Measurements from ENCODE around the gene TAF15.

Gene TAF15

GRCh38 chr17:35865412-35866340 lies 56.4 kb downstream of the TAF15 start:
- Histone ChIP-seq H3K4me1 (ENCODE audit: control insufficient read depth, insufficient read depth, low read length) (peaks cover 12% of the 10 kb centered on the region), H3K9ac (ENCODE audit: low read depth, low read length) (no peak overlapping the region), H3K4me2 (ENCODE audit: low read length) (peak overlapping the region; percentile 40), H3K27me3 (ENCODE audit: control insufficient read depth, insufficient read depth, low read length) (no peaks in the 10 kb centered on the region), H3K4me3 (ENCODE audit: low read length) (no peak overlapping the region), H3K36me3 (ENCODE audit: insufficient read depth, low read length) (no peaks in the 10 kb centered on the region), H3K9me3 (replicated peaks; ENCODE audit: low read length) (no peaks in the 10 kb centered on the region)

GRCh38 chr17:35866341-35866950 lies 57.2 kb downstream of the TAF15 start:
- peak overlapping the region; percentile 40 for H3K4me2 ChIP-seq (ENCODE audit: low read length)
- H3K4me3 ChIP-seq (ENCODE audit: low read length): no peak overlapping the region
- peaks cover 12% of the 10 kb centered on the region for H3K4me1 ChIP-seq (ENCODE audit: control insufficient read depth, insufficient read depth, low read length)
- H3K9ac ChIP-seq (ENCODE audit: low read depth, low read length): no peak overlapping the region
- H3K9me3 ChIP-seq (replicated peaks; ENCODE audit: low read length): no peaks in the 10 kb centered on the region
- no peaks in the 10 kb centered on the region for H3K36me3 ChIP-seq (ENCODE audit: insufficient read depth, low read length)
- H3K27me3 ChIP-seq (ENCODE audit: control insufficient read depth, insufficient read depth, low read length): no peaks in the 10 kb centered on the region

GRCh38 chr17:35867574-35867973 lies 58.3 kb downstream of the TAF15 start:
- Histone ChIP-seq H3K4me2 (ENCODE audit: low read length) (no peak overlapping the region), H3K4me3 (ENCODE audit: low read length) (no peak overlapping the region), H3K36me3 (ENCODE audit: insufficient read depth, low read length) (no peaks in the 10 kb centered on the region), H3K9me3 (replicated peaks; ENCODE audit: low read length) (no peaks in the 10 kb centered on the region), H3K9ac (ENCODE audit: low read depth, low read length) (no peak overlapping the region), H3K27me3 (ENCODE audit: control insufficient read depth, insufficient read depth, low read length) (no peaks in the 10 kb centered on the region), H3K4me1 (ENCODE audit: control insufficient read depth, insufficient read depth, low read length) (peaks cover 12% of the 10 kb centered on the region)

GRCh38 chr17:35868737-35869136 lies 59.5 kb downstream of the TAF15 start, which contains the start of gene HEATR9:
Gene HEATR9 (minus strand): TSS chr17:35868891. CDS start chr17:35868742, 149 bp downstream.
- Histone ChIP-seq H3K9me3 (replicated peaks; ENCODE audit: low read length) (no peaks in the 10 kb centered on the region), H3K36me3 (ENCODE audit: insufficient read depth, low read length) (no peaks in the 10 kb centered on the region), H3K4me2 (ENCODE audit: low read length) (no peak within 1 kb of the TSS), H3K9ac (ENCODE audit: low read depth, low read length) (no peak within 1 kb of the TSS), H3K4me3 (ENCODE audit: low read length) (no peak within 1 kb of the TSS), H3K4me1 (ENCODE audit: control insufficient read depth, insufficient read depth, low read length) (peaks cover 12% of the 10 kb centered on the region), H3K27me3 (ENCODE audit: control insufficient read depth, insufficient read depth, low read length) (no peaks in the 10 kb centered on the region)

GRCh38 chr17:35870906-35871819 lies 61.9 kb downstream of the TAF15 start:
- Histone ChIP-seq H3K9ac (ENCODE audit: low read depth, low read length) (no peak overlapping the region), H3K36me3 (ENCODE audit: insufficient read depth, low read length) (no peaks in the 10 kb centered on the region), H3K4me1 (ENCODE audit: control insufficient read depth, insufficient read depth, low read length) (peaks cover 5% of the 10 kb centered on the region), H3K27me3 (ENCODE audit: control insufficient read depth, insufficient read depth, low read length) (no peaks in the 10 kb centered on the region), H3K4me3 (ENCODE audit: low read length) (no peak overlapping the region), H3K4me2 (ENCODE audit: low read length) (no peak overlapping the region), H3K9me3 (replicated peaks; ENCODE audit: low read length) (no peaks in the 10 kb centered on the region)

- no peaks in the 10 kb centered on the region for H3K9me3 ChIP-seq (replicated peaks; ENCODE audit: low read length)
- H3K4me1 ChIP-seq (ENCODE audit: control insufficient read depth, insufficient read depth, low read length): no peaks in the 10 kb centered on the region
These were observed 63.1 kb downstream of the TAF15 start for GRCh38 chr17:35872196-35872980.

GRCh38 chr17:35875072-35875799 lies 66.0 kb downstream of the TAF15 start:
- no peaks in the 10 kb centered on the region for H3K36me3 ChIP-seq (ENCODE audit: insufficient read depth, low read length)
- no peak overlapping the region for H3K4me2 ChIP-seq (ENCODE audit: low read length)
- H3K4me1 ChIP-seq (ENCODE audit: control insufficient read depth, insufficient read depth, low read length): no peaks in the 10 kb centered on the region
- no peaks in the 10 kb centered on the region for H3K9me3 ChIP-seq (replicated peaks; ENCODE audit: low read length)
- no peak overlapping the region for H3K9ac ChIP-seq (ENCODE audit: low read depth, low read length)
- peaks cover 4% of the 10 kb centered on the region for H3K27me3 ChIP-seq (ENCODE audit: control insufficient read depth, insufficient read depth, low read length)
- no peak overlapping the region for H3K4me3 ChIP-seq (ENCODE audit: low read length)

More at GRCh38 chr17:35872196-35872980, 63.1 kb downstream of the TAF15 start:
- no peak overlapping the region for H3K4me3 ChIP-seq (ENCODE audit: low read length)
- H3K36me3 ChIP-seq (ENCODE audit: insufficient read depth, low read length): no peaks in the 10 kb centered on the region
- no peak overlapping the region for H3K9ac ChIP-seq (ENCODE audit: low read depth, low read length)
- H3K27me3 ChIP-seq (ENCODE audit: control insufficient read depth, insufficient read depth, low read length): peaks cover 4% of the 10 kb centered on the region
- no peak overlapping the region for H3K4me2 ChIP-seq (ENCODE audit: low read length)

GRCh38 chr17:35875800-35876139 lies 66.5 kb downstream of the TAF15 start:
- Histone ChIP-seq H3K4me1 (ENCODE audit: control insufficient read depth, insufficient read depth, low read length) (no peaks in the 10 kb centered on the region), H3K27me3 (ENCODE audit: control insufficient read depth, insufficient read depth, low read length) (peaks cover 4% of the 10 kb centered on the region), H3K36me3 (ENCODE audit: insufficient read depth, low read length) (no peaks in the 10 kb centered on the region), H3K9me3 (replicated peaks; ENCODE audit: low read length) (no peaks in the 10 kb centered on the region), H3K4me3 (ENCODE audit: low read length) (no peak overlapping the region), H3K9ac (ENCODE audit: low read depth, low read length) (no peak overlapping the region), H3K4me2 (ENCODE audit: low read length) (no peak overlapping the region)

GRCh38 chr17:35876534-35876933 lies 67.2 kb downstream of the TAF15 start:
- H3K9me3 ChIP-seq (replicated peaks; ENCODE audit: low read length): no peaks in the 10 kb centered on the region
- H3K27me3 ChIP-seq (ENCODE audit: control insufficient read depth, insufficient read depth, low read length): peaks cover 4% of the 10 kb centered on the region
- H3K4me2 ChIP-seq (ENCODE audit: low read length): no peak overlapping the region
- H3K36me3 ChIP-seq (ENCODE audit: insufficient read depth, low read length): no peaks in the 10 kb centered on the region
- H3K9ac ChIP-seq (ENCODE audit: low read depth, low read length): no peak overlapping the region
- no peaks in the 10 kb centered on the region for H3K4me1 ChIP-seq (ENCODE audit: control insufficient read depth, insufficient read depth, low read length)
- no peak overlapping the region for H3K4me3 ChIP-seq (ENCODE audit: low read length)

- H3K36me3 ChIP-seq (ENCODE audit: insufficient read depth, low read length): no peaks in the 10 kb centered on the region
- H3K9me3 ChIP-seq (replicated peaks; ENCODE audit: low read length): no peaks in the 10 kb centered on the region
- H3K4me2 ChIP-seq (ENCODE audit: low read length): no peak overlapping the region
- peaks cover 4% of the 10 kb centered on the region for H3K27me3 ChIP-seq (ENCODE audit: control insufficient read depth, insufficient read depth, low read length)
- H3K4me1 ChIP-seq (ENCODE audit: control insufficient read depth, insufficient read depth, low read length): no peaks in the 10 kb centered on the region
- H3K9ac ChIP-seq (ENCODE audit: low read depth, low read length): no peak overlapping the region
- no peak overlapping the region for H3K4me3 ChIP-seq (ENCODE audit: low read length)
These were observed 68.2 kb downstream of the TAF15 start for GRCh38 chr17:35877345-35878029.

Data from skeletal muscle satellite cell (primary cell).